Occipital lobe (tissue), 2 donors: ENCODE data around the gene PREX1. TPM values are rescaled to one million over a fixed set of nuclear protein-coding genes. Genes with fewer than 3 reads are reported as not detected.
A peak's percentile ranks its signal among the peaks of the same experiment; 100 is the strongest.

Experiments
- DNase-seq: peaks from one replicate; lab custom pipeline; 2025; lab: John Stamatoyannopoulos, UW
- total RNA-seq: library from RNA; depleted of rRNA; stranded (reverse); fragments of >200 nt; gene quantifications from one replicate; pipeline ENCODE4 v1.2.3, GENCODE V29; 2014

Gene PREX1
- total RNA-seq, 1 donor from 2014 or later = 21.1 TPM

DNA sequence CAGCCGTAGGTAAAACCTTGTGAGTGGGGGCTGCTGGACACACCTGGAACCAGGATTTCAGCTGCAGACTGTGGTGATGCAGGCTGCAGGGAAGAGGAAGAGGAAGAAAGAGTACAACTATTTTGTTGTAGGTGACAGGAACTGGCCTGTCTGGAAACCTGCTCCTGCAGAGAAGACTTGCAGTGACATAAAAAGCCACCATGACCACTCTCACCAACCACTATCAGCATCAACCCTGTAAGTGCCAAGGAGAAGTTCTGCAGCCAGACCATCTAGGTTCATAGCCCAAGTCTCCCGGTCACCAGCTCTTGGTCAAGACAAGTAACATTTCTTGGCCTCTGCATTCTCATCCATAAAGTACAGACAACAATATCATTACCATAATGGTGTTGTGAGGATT is 91.2 kb downstream of the PREX1 start:
- DNase-seq = no peak

DNA sequence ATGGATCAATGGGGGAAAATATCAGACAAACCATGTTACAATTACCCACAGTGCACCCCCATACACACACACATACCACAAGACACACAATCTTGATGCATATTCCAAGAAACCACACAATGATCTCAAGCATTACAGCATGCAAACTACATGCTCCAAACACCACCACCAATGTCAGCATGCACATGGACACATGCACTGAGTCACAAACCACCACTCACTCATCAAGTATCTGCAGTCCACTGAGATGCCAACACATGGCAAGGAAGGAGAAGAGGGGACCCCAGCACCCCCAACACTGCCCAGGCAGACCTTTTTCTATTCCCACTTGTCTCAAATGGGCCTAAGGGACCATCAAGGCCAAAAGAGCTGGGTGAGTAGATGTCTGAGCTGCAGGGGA is 91.6 kb downstream of the PREX1 start:
- no peak for DNase-seq

DNA sequence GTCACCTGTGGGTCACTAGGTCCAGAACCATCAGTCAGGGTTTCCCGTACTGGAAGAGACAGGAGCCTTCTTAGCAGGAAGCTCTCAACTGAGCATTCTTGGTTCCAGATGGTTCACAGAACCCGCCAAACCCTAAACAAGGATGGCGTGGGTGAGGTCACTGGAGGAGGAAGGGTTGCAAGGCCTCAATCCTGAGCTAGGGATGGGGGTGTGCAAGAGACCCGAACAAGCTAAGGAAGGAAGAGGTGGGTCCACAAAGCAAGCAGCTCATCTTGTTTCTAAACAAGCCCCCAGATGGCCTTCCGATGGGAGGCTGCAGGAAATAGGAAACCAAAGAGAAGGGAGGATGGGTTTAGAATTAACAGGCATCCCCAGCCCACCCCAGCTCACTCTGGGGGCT is 92.7 kb downstream of the PREX1 start:
- DNase-seq = no peak

DNA sequence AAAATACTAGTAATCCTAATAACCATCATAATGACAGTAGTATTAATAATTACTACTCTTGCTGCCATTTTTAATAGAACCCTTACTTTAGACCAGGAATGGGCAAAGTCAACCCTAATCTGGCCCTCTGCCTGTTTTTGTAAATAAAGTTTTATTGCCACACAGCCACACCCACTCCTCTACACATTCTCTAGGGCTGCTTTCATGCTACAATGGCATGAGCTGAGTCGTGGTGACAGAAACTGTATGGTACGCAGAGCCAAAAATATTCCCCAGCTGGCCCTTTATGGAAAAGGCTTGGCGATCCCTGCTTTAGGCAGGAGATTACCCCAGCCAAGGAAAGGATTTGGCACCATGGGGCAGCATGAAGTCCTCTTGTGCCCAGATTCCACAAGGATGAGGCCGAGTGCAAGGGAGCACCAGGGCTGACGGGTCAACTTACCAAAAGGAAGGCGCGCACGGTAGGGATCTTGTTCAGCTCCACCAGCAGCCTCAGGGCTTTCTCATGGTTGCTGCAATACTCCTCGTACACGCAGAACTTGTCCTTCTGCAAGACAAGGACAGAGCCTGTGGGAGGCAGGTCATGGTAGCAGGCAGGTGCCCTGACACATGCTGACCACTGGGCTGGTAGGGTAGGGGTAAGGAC is 93.6 kb downstream of the PREX1 start:
- DNase-seq = no peak

DNA sequence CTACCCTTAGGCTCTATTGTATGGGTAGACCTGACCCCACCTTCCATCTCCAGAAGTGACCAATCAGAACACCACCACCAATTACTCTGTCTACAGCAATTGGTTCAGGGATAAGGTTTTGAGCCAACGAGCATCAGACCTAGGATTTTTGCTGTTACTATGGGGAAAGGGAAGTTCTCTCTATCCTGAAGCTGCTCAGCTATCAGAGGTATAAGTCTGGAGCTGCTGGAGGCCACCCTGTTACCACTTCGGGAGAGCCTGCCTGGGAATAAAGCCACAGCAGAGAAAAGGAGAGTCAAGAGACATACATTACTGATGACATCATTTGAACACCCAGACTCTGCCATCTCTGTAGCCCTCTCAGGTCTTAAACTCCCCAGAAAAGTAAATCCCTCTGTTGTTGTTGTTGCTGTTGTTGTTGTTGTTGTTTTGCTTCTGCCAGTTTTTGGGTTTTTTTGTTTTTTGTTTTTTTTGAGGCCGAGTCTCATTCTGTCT is 94.5 kb downstream of the PREX1 start:
- no peak for DNase-seq

DNA sequence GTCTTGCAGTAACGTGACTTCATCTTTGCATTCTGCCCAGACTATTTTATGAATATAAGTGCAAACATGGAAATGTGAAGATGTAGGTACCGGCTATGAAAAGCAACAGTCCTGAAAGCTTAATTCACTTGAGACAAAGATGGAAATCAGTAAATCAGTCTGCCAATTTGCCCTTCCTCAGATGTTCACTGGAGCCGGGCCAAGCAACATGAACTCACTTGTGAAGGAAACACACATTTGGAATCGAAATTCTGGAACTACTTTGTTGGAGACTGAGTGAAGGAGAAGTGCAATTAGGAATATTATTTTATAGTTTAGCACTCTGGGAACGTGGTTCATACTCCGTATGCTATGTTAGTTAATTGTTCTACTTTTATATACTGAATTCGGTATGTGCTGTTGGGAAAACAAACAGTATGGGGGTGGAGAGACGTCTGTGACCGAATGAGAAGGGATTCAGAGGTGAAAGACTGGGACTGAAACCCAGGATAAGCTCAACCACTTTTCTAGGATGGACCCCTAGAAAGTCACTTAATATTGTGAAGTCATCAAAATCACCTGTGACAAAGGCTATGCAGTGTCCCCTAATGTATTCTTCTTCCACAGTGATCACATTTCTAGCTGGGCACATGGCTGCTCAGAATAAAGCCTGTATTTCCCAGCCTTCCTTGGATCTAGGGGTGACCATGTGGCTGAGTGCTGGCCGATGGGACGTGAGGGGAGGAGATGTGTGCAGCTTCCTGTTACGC is 95.5 kb downstream of the PREX1 start:
- no peak for DNase-seq

DNA sequence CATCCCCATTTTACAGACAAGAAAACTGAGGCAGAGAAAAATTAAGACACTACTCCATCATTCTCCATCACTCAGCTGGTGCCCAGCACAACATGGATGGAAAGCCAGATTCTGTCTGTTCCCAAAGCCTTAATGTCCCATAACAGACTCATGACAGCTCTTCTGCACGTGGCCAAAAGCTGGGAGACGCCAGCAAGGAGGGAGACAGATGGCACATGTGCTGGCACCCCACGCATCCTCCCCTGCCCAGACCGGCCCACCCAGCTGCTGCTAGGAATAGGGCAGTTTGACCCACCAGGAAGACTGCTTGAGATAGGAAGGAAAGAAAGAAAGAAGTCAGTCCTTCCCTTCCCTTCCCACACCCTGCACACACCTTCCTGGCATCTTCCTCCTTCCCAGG is 96.3 kb downstream of the PREX1 start:
- no peak for DNase-seq

DNA sequence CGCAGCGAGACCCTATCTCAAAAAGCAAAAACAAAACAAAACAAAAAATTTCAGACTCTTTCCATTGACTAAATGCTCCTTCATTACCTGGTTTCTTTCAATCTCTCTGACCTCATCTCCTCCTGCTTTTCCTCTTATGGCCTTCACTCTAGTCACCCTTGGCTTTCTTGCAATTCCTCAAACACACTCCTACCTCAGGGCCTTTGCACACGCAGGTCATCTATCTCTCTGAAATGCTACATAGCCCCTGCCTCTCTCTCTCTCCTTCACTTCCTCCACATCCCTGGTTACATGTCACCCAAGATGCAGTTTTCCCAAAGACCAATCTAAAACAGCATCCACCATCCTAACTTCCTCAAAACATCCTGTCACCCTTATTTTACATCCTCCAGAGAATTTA is 96.8 kb downstream of the PREX1 start:
- no peak for DNase-seq

DNA sequence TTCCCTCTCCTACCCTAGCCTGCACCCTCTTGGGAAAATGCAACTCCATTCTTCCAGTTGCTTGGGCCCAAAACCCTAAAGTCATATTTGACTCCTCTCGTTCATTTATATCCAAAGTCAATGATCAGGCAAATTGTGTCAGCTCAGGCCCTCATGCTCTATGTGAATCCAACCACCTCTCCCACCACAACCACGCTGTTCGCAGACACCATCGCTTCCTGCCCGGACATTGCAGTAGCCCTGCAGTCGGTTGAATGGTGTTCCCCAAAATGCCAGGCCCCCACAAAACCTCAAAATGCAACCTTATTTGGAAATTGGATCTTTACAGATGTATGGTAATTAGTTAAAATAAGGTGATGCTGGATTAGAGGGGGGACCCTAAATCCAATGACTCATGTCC is 98.3 kb downstream of the PREX1 start:
- no peak for DNase-seq

DNA sequence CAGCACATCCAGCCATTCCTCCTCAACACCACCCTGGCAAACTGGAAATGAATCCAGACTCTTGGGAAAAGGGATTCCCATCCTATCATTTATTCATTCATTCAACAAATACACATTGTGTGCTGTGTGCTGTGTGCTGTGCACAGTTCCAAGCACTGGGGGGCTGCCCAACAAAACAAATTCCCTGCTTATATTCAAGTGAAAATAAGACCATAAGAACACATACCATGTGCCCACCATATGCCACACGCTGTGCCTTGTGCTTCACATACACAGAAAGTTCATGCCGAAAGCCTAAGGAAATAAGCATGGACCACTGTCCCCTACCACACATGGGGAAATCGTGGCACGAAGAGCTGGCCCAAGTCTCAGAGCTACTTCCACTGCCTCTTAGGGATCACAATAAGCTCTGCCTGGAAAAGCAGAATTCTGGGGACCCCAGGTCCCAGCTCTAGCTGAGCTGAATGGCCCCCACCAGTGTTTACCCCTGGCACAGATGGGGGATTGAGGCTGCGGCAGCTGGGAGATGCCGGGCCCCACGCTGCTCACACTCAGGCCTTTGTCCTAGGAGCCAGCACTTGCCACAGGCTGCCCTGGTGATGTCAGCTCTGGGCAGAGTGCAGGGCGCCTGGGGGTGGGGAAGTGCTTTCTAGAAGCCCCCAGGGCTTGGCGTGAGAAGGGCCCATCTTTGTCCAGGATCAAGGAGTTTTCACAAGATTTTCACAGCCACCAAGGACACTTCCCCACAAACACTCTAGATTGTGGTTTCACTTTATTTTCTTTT is 99.6 kb downstream of the PREX1 start:
- DNase-seq = peak; percentile 79

DNA sequence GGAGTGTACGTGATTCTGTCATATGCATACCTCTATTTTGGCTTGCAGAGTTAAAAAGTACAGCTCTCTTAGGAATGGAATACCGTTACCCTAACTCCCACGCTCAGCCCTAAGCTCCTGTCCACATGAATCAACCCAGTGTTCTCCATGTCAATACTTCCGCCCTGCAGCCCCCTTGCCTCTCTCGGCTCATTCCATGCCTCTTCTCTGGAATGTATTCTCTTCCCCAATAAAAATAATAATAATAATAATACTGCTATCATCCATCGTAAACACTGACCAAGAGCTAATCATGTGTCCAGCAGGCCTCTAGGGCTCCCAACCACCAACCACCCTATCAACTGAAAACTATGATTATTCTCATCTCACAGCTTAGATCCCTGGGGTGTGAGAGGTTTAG is 100.6 kb downstream of the PREX1 start:
- no peak for DNase-seq

DNA sequence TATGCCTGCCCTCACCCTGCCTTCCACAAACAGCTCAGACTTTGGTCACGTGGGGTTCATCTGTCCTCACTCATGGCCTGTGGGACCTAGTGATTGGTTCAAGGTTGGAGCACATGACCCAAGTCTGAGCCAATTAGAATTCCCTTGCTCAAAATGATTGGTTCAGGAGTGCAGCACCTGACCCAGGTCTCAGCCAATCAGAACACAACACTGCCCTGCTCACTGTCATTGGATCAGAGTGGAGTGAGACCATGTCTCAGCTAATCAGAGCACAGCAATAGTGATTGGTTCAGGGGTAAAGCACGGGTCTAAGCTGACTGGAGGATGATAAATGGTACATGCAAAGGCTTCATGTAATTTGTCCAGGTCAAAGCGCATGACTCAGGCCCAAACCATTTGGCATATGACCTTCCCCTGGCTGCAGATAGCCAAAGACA is 102.2 kb downstream of the PREX1 start:
- no peak for DNase-seq

DNA sequence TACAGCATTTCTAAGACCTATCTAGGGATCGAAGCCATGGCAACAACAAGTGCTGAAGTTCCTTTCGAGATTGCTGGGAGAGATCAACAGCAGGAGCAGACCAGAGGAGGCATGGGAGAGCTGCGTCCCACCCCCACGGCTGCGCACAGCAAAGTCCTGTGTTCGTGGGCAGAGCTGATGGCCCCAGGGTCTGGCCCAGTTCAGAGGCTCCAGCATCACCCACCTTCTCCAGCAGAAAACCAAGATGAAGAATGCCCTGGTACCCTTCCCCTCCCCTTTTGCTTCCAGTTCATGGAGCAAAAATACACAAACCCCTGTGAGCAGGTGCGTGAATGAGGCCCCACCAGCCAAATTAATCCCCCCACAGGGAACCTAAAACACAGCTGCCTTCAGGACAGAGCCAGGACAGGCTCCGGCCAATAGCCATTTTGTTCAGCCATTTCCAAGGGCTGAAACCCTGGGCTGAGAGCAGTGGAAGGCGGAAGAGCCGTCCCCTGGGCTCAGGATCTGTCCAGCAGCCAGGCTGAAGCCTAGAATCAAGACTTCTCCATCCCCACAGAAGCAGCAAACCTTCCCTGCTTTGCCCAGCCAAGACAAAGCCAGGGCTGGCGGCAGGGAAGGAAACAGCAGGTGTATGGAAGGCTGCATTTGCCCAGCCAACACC is 102.8 kb downstream of the PREX1 start:
- no peak for DNase-seq

DNA sequence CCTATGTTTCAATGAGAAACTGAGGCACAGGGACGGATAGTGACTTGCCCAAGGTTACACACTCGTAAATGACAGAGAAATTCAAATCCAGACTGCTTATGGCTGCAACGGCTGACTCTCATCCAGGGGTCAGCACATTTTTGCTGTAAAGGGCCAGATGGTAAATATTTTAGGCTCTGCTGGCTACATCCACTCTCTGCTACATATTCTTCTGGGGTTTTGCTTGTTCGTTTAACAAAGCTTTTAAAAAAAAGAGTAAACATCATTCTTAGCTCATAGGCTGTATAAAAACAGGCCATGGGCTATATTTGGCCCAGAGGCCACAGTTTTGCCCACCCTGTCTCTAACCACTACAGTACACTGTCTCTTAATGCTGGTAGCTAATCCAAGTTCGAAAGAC is 103.4 kb downstream of the PREX1 start:
- DNase-seq = no peak

DNA sequence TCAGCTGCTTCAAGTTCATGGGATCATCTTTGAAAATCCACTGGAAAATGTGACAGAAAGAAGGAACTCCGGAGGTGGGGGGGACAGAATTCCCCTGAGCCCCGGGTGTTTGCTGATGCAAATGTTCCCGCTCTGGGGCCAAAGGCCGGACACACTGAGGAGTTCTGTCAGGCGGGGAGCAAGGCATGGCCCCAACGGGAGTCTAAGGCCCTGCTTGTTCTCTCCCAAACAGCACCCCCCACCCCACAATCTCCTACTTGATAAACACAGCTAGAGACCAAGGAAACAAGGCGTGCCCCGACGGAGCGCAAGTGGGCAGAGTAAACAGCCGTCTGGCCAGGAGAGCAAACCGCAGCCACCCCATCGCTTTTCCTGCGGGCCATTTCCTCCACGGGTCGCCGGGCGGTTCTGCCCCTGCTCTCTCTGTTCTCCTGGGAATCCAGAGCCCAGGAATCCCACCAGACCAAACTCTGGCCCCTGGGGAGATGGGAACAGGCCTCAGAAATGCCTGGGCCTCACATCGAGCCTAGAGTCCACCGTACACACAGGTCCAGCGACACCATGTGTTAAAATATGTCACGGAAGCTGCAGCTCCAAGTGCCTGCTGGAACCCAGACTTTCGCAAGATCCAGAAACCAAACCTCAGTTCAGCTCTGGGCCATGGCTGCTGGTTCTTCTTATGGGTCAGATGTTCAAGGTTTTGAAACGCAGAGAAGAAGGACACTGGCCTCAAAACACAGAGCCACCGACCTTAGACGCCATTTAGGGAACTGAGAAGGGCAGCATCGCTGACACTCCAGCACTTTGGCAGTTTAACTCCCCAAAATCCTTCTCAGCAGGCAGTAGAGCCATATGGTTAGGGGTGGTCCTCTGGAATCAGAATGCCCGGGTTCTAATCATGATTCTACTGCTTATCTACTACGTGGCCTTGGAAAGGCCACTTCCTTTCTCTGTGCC is 104.2 kb downstream of the PREX1 start:
- no peak for DNase-seq

DNA sequence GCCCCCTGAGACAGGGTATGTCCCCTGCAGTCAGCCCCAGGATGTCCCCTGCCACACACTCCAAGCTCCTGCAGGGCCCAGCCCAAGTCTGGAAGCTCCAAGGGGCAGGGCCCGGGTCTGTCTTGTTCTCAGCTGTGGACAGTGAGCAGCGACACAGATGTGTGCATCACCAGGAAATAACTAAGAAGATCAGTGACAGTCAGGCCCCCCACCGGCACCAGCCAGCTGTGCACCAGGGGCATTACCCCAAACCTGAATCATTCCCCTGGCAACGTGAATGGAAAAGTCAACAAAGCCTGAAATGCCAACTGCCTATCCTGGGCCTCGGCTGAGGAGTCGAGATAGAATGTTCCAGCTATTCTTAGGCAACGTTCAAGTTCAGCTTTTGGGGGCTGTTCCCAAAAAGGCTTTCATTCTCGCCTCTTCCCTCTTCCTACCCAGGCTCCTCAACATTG is 105.0 kb downstream of the PREX1 start:
- DNase-seq = no peak

DNA sequence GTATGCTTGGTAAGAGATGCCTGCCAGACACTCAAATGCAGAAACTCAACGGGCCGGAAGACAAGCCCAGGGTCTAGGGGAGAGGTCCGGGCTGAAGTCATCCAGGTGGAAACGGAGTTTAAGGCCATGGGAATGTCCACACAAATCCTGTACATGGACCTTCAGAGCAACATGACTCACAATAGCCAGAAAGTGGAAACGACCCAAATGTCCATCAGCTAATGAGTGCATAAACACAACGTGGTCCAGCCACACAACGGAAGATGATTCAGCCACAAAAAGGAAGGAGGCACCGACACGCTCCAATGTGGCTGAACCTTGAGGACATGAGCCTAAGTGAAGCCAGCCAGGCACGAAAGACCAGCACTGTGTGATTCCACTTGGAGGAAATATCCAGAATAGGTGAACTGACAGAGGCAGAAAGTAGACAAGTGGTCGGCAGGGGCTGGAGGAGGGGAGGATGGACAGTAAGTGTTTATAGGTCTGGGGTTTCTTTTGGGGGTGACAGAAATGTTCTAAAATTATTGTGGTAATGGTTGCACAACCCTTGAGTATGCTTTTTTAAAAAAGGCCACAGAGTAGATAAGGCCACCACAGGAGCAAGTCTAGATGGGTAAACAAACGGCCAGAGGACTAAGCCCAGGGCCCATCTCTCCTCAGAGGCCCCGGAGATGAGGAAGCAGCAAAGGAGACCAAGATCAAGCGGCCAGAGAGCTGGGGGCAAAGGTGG is 105.6 kb downstream of the PREX1 start:
- no peak for DNase-seq

DNA sequence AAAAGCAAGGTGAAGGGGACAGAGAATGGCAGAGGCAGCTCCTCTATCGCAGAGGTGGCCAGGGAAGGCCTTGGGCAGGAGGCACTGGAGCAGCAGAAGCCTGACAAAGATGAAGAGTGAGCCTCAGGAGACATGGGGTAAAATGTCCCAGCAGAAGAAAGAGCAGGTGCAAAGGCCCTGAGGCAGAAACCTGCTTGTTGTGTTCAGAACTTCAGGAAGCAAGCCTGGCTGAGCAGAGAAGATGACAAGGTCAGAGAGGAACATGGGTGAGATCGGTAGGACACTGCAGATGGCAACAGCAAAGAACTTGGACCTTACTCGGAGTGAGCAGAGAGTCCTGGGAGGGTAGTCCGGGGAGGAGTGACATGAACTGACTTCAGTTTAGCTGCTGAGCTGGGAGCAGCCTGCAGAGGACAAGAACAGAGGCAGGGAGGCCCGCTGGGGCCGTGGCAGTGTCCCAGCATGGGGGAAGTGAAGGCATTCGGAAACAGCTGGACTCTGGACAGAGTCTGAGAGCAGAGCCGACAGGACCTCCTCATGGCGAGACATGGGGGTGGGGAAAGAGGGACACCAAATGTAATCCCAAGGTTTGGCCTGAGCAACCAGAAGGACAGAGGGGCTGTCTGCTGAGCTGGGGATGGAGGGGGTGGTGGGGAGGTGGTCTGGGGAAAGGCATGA is 106.3 kb downstream of the PREX1 start:
- DNase-seq = no peak

DNA sequence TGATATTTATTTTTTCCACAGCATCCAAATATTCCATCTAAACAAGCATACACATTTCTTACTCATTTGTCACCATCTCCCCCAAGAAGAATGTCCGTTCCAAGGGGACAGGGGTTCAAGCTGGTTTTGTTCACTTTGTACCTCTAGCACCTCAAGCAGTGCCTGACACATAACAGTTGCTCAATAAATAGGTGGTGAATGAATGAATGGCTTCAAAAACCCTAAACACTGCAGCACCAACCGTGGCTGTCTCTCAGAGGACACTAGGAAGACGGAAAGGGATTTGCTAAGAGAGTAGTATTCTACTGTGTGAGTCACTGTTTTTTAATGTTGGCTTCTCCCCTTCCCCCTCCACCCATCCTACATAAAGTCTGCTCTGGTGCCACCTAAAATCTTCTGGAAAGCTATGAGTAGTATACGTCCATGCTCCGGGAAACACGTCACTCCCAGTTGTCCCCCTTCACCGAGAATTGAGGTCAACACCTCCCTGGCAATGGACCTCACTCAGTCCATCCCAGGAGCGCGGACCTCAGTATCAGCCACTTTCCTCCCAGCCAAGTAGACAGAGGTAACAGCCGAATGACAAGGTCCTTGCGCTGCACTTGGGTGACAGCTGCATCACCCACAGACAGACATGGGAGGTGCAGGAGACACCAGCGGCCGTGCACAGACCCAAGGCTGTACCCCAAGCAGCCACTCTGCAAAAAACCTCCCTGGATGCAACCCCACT is 107.4 kb downstream of the PREX1 start:
- DNase-seq = no peak
